ENCODE data around the gene RNF43. TPM values are rescaled to one million over a fixed set of nuclear protein-coding genes. Genes with fewer than 3 reads are reported as not detected.

Gene RNF43
- total RNA-seq, 1 experiment from 2014 or later: 0.42 TPM

DNA sequence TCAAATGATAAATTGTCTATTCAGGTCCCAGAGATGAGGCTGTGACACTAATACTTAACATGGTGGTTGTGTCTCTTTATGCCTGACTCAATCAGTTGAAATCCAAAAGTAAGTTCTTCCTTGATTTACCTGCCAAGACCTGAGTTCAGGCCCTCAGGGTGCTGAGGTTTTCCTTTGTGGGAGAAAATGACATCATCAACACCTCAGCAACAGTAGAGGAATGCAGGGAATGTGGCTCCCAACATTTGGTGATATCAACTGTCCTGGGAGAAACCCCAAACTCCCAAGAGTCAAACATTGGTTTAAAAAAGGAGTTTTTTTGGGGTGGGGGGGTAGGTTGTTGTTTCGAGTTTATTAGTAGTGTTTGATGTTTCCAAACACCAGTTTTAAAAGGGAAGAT lies 14.7 kb downstream of the RNF43 start:
- Histone ChIP-seq H3K27me3 (ENCODE audit: insufficient read depth, low read length) (peaks cover 43% of the 10 kb centered on the region), H3K79me1 (ENCODE audit: insufficient read depth, low read depth, low read length, poor library complexity, severe bottlenecking) (no peaks in the 10 kb centered on the region), H3K9ac (ENCODE audit: extremely low read depth, insufficient read length, low read length) (no peak overlapping the region), H3K4me2 (ENCODE audit: insufficient read depth, insufficient read length, low read length) (no peak overlapping the region), H3K27ac (ENCODE audit: insufficient read length, low read depth, low read length) (no peak overlapping the region), H3K14ac (ENCODE audit: insufficient read depth, low read length) (no peak overlapping the region), H3K18ac (ENCODE audit: insufficient read length, low read depth, low read length) (no peak overlapping the region), H3K4ac (ENCODE audit: low read depth, low read length) (no peak overlapping the region), H2AFZ (ENCODE audit: low read length) (no peak overlapping the region), H3K79me2 (ENCODE audit: insufficient read depth, low read length) (no peaks in the 10 kb centered on the region), H2BK12ac (ENCODE audit: insufficient read length, low read depth, low read length) (no peak overlapping the region), H2BK15ac (ENCODE audit: low read depth, low read length) (no peak overlapping the region), H3K56ac (ENCODE audit: insufficient read length, low read depth, low read length) (no peak overlapping the region), H4K91ac (ENCODE audit: insufficient read length, low read depth, low read length) (no peak overlapping the region), H2BK120ac (ENCODE audit: low read depth, low read length, poor library complexity, severe bottlenecking) (no peak overlapping the region), H3K23ac (ENCODE audit: insufficient read length, low read depth, low read length) (no peak overlapping the region), H3K4me1 (ENCODE audit: insufficient read depth, low read length) (peaks cover 9% of the 10 kb centered on the region; the same call in 1 of the 2 replicates), H2BK5ac (ENCODE audit: insufficient read length, low read length) (no peak overlapping the region), H2BK20ac (ENCODE audit: low read depth, low read length, poor library complexity, severe bottlenecking) (no peak overlapping the region), H4K5ac (ENCODE audit: insufficient read length, low read depth, low read length) (no peak overlapping the region), H3T11ph (ENCODE audit: low read length) (no peak overlapping the region), H3K9me3 (ENCODE audit: control insufficient read depth, low read depth, low read length) (no peaks in the 10 kb centered on the region), H2AK5ac (ENCODE audit: insufficient read length, low read length) (no peak overlapping the region), H3K23me2 (ENCODE audit: insufficient read length, low read depth, low read length, poor library complexity, severe bottlenecking) (no peaks in the 10 kb centered on the region), H4K8ac (replicated peaks; ENCODE audit: insufficient read length, low read depth, low read length) (no peak overlapping the region), H4K20me1 (ENCODE audit: control insufficient read depth, insufficient read depth, insufficient read length) (no peaks in the 10 kb centered on the region)
- Mint-ChIP-seq H3K27ac (peak overlapping the region in 2 of 3 experiments; percentile 32 to 84; a peak in 1 of 7 replicates), H3K9me3 (no peaks in the 10 kb centered on the region), H3K27me3 (ENCODE audit: low read depth) (peaks cover 88% of the 10 kb centered on the region), H3K36me3 (ENCODE audit: insufficient read depth in 1 of 3, low read depth in 3 of 3) (no peaks in the 10 kb centered on the region), H3K4me1 (peaks cover 46% of the 10 kb centered on the region in 2 experiments), H3K4me3 (0 out of 5 replicates have a peak overlapping the region, but pooled peaks of 1 of the 2 experiments have one; percentile 7)
- no peak for TF ChIP-seq CTCF (conservative IDR thresholded peaks at IDR 0.05)
- 100% methylated on average over 1 of the region's 1 CpG for WGBS (ENCODE audit: extremely low coverage, insufficient read length, low lambda C conversion rate)
- peak; percentile 54 for DNase-seq
